NB4 (cell line): Measurements from ENCODE around the gene FGFR4.

Experiments used
- MYC ChIP-seq: IDR thresholded peaks from 2 replicates; pipeline ENCODE4 v1.6.1; 2011; ENCODE audit warnings: low read depth, low read length
- POLR2A ChIP-seq: IDR thresholded peaks from 2 replicates; pipeline ENCODE4 v1.6.1; 2011; ENCODE audit warnings: mild to moderate bottlenecking; ENCODE audit not compliant: insufficient read length; ENCODE audit errors: extremely low read depth
- TF ChIP-seq, protein P1 (sequence below): IDR thresholded peaks from one replicate; pipeline ENCODE4 v1.5.1; 2012; ENCODE audit warnings: low read depth, low read length
- TF ChIP-seq, protein P2 (sequence below): IDR thresholded peaks from 2 replicates; pipeline ENCODE4 v1.6.1; 2011; ENCODE audit warnings: low read depth, low read length

DNA sequence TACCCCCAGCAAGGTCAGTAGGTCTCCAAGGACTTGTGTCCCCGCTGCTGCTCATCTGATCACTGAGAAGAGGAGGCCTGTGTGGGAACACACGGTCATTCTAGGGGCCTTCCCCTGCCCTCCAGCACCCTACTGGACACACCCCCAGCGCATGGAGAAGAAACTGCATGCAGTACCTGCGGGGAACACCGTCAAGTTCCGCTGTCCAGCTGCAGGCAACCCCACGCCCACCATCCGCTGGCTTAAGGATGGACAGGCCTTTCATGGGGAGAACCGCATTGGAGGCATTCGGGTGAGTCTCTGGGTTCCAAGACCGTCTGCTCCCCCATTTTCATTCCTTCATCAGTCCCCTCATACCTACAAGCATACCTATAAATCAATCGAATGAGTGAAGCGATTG lies 4.1 kb downstream of the FGFR4 start:
- TF ChIP-seq, protein P1, sequence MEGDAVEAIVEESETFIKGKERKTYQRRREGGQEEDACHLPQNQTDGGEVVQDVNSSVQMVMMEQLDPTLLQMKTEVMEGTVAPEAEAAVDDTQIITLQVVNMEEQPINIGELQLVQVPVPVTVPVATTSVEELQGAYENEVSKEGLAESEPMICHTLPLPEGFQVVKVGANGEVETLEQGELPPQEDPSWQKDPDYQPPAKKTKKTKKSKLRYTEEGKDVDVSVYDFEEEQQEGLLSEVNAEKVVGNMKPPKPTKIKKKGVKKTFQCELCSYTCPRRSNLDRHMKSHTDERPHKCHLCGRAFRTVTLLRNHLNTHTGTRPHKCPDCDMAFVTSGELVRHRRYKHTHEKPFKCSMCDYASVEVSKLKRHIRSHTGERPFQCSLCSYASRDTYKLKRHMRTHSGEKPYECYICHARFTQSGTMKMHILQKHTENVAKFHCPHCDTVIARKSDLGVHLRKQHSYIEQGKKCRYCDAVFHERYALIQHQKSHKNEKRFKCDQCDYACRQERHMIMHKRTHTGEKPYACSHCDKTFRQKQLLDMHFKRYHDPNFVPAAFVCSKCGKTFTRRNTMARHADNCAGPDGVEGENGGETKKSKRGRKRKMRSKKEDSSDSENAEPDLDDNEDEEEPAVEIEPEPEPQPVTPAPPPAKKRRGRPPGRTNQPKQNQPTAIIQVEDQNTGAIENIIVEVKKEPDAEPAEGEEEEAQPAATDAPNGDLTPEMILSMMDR, result no peak
- TF ChIP-seq POLR2A (no peak), MYC (no peak)
- TF ChIP-seq, protein P2, sequence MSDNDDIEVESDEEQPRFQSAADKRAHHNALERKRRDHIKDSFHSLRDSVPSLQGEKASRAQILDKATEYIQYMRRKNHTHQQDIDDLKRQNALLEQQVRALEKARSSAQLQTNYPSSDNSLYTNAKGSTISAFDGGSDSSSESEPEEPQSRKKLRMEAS, result no peak
